Measurements from ENCODE around the gene PCSK1N. TPM values are rescaled to one million over a fixed set of nuclear protein-coding genes. Genes with fewer than 3 reads are reported as not detected.

Gene PCSK1N
- total RNA-seq, 1 experiment from 2014 or later = 53.3 TPM

DNA sequence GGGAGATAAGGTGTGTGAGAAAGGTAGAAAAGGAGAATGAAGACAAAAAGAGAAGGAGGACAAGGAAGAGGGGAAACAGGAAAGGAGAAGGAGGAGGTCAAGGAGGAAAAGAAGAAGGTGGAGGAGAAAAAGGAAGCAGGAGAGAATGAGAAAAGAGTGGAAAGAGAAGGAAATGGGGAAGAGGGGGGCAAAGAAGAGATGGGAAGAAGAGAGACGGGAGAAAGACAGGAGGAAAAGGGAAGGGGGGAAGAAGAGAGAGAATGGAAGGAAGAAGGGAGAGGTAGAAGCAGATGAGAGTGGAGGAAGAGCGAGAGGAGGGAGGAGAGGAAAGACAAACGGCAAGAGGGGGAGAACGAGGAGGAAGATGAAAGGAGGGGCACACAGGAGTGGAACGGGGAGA, 44.9 kb downstream of the PCSK1N start:
- Mint-ChIP-seq H3K27me3 (ENCODE audit: unreplicated experiment) (peaks cover 56% of the 10 kb centered on the region), H3K36me3 (ENCODE audit: insufficient read depth, unreplicated experiment) (peaks cover 6% of the 10 kb centered on the region), H3K4me3 (ENCODE audit: low read depth, unreplicated experiment) (no peak overlapping the region), H3K9me3 (ENCODE audit: low read depth, unreplicated experiment) (no peaks in the 10 kb centered on the region), H3K4me1 (ENCODE audit: low read depth, unreplicated experiment) (peaks cover 16% of the 10 kb centered on the region), H3K27ac (ENCODE audit: unreplicated experiment) (no peak overlapping the region)
- TF ChIP-seq, protein P1, sequence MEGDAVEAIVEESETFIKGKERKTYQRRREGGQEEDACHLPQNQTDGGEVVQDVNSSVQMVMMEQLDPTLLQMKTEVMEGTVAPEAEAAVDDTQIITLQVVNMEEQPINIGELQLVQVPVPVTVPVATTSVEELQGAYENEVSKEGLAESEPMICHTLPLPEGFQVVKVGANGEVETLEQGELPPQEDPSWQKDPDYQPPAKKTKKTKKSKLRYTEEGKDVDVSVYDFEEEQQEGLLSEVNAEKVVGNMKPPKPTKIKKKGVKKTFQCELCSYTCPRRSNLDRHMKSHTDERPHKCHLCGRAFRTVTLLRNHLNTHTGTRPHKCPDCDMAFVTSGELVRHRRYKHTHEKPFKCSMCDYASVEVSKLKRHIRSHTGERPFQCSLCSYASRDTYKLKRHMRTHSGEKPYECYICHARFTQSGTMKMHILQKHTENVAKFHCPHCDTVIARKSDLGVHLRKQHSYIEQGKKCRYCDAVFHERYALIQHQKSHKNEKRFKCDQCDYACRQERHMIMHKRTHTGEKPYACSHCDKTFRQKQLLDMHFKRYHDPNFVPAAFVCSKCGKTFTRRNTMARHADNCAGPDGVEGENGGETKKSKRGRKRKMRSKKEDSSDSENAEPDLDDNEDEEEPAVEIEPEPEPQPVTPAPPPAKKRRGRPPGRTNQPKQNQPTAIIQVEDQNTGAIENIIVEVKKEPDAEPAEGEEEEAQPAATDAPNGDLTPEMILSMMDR (IDR thresholded peaks at IDR 0.05; ENCODE audit: unreplicated experiment) = no peak
- intact Hi-C loops (cut with micrococcal nuclease; ENCODE audit: unreplicated experiment) = no loop called here
- no TSS peak for BruUV-seq (replicated peaks)
- no peak for DNase-seq
- CTCF ChIA-PET = no interaction called here

GRCh38 chrX:48789366-48790220, 45.8 kb downstream of the PCSK1N start:
- no peak overlapping the region for H3K27ac Mint-ChIP-seq (ENCODE audit: unreplicated experiment)
- CTCF ChIA-PET = no interaction called here
- no TSS peak for BruUV-seq (replicated peaks)

GRCh38 chrX:48787505-48788443, 47.6 kb downstream of the PCSK1N start:
- no peaks in the 10 kb centered on the region for H3K9me3 Mint-ChIP-seq (ENCODE audit: low read depth, unreplicated experiment)
- CTCF ChIA-PET = no interaction called here
- H3K27ac Mint-ChIP-seq (ENCODE audit: unreplicated experiment) = no peak overlapping the region
- H3K27me3 Mint-ChIP-seq (ENCODE audit: unreplicated experiment) = peaks cover 63% of the 10 kb centered on the region
- no peaks in the 10 kb centered on the region for H3K36me3 Mint-ChIP-seq (ENCODE audit: insufficient read depth, unreplicated experiment)
- TF ChIP-seq, protein P1 (IDR thresholded peaks at IDR 0.05; ENCODE audit: unreplicated experiment) = no peak
- no peaks in the 10 kb centered on the region for H3K4me1 Mint-ChIP-seq (ENCODE audit: low read depth, unreplicated experiment)
- intact Hi-C loops (cut with micrococcal nuclease; ENCODE audit: unreplicated experiment) = no loop called here
- no peak for DNase-seq
- H3K4me3 Mint-ChIP-seq (ENCODE audit: low read depth, unreplicated experiment) = no peak overlapping the region
- BruUV-seq (replicated peaks) = no TSS peak

More at GRCh38 chrX:48789366-48790220, 45.8 kb downstream of the PCSK1N start:
- DNase-seq = no peak
- TF ChIP-seq, protein P1 (IDR thresholded peaks at IDR 0.05; ENCODE audit: unreplicated experiment) = no peak
- no peak overlapping the region for H3K4me3 Mint-ChIP-seq (ENCODE audit: low read depth, unreplicated experiment)
- intact Hi-C loops (cut with micrococcal nuclease; ENCODE audit: unreplicated experiment) = no loop called here
- H3K4me1 Mint-ChIP-seq (ENCODE audit: low read depth, unreplicated experiment) = peaks cover 7% of the 10 kb centered on the region
- H3K27me3 Mint-ChIP-seq (ENCODE audit: unreplicated experiment) = peaks cover 63% of the 10 kb centered on the region
- H3K9me3 Mint-ChIP-seq (ENCODE audit: low read depth, unreplicated experiment) = no peaks in the 10 kb centered on the region
- peaks cover 5% of the 10 kb centered on the region for H3K36me3 Mint-ChIP-seq (ENCODE audit: insufficient read depth, unreplicated experiment)

- intact Hi-C loops (cut with micrococcal nuclease; ENCODE audit: unreplicated experiment) = no loop called here
Observed at GRCh38 chrX:48786825-48787504, 48.4 kb downstream of the PCSK1N start.

More at GRCh38 chrX:48786825-48787504, 48.4 kb downstream of the PCSK1N start:
- H3K27ac Mint-ChIP-seq (ENCODE audit: unreplicated experiment) = no peak overlapping the region
- TF ChIP-seq, protein P1 (IDR thresholded peaks at IDR 0.05; ENCODE audit: unreplicated experiment) = no peak
- H3K4me1 Mint-ChIP-seq (ENCODE audit: low read depth, unreplicated experiment) = no peaks in the 10 kb centered on the region
- no peaks in the 10 kb centered on the region for H3K9me3 Mint-ChIP-seq (ENCODE audit: low read depth, unreplicated experiment)
- no peak overlapping the region for H3K4me3 Mint-ChIP-seq (ENCODE audit: low read depth, unreplicated experiment)
- BruUV-seq (replicated peaks) = no TSS peak
- no peak for DNase-seq
- CTCF ChIA-PET = interaction anchor here (0.6 kb wide), 1 partner anchor 145 kb away, joined by 3 read pairs; no protein-coding TSS in a partner anchor
- peaks cover 63% of the 10 kb centered on the region for H3K27me3 Mint-ChIP-seq (ENCODE audit: unreplicated experiment)
- H3K36me3 Mint-ChIP-seq (ENCODE audit: insufficient read depth, unreplicated experiment) = no peaks in the 10 kb centered on the region
